Right atrium auricular region (tissue), 2 donors: ENCODE results near the gene EPYC. TPM values are rescaled to one million over a fixed set of nuclear protein-coding genes. Genes with fewer than 3 reads are reported as not detected.

Experiments used
- DNase-seq: peaks from one replicate; pipeline ENCODE4 v3.0.0-alpha.2; 2019; ENCODE audit warnings: low spot score
- H3K27ac ChIP-seq, 2 donors: fragments of 200-600 bp; sonication (generic); 1 replicate in 1 of 2; 2 replicates in 1 of 2; pipeline ENCODE4 v1.5.1; 2016 to 2019
- H3K27me3 ChIP-seq, 2 donors: fragments of 200-600 bp; sonication (generic); one replicate each; pipeline versions ENCODE4 v1.5.1 to v1.6.0; 2017 to 2019
- H3K36me3 ChIP-seq: fragments of 200-600 bp; sonication (generic); one replicate; pipeline ENCODE4 v1.5.1; 2016
- H3K4me1 ChIP-seq, 2 donors: fragments of 200-600 bp; sonication (generic); one replicate each; pipeline versions ENCODE4 v1.5.1 to v1.6.0; 2017 to 2019
- H3K4me3 ChIP-seq, 2 donors: fragments of 200-600 bp; sonication (generic); 1 replicate in 1 of 2; 2 replicates in 1 of 2; pipeline ENCODE4 v1.5.1; 2017 to 2019; ENCODE audit warnings: mild to moderate bottlenecking in 1 of 2, moderate library complexity in 1 of 2
- H3K9me3 ChIP-seq, 2 donors: fragments of 200-600 bp; sonication (generic); one replicate each; pipeline ENCODE4 v1.5.1; 2019
- CTCF ChIP-seq, 2 donors: fragments of 200-600 bp; sonication (generic); IDR thresholded peaks; one replicate each; pipeline ENCODE4 v1.5.1; 2019; ENCODE audit warnings: antibody characterized with exemption in 2 of 2
- total RNA-seq, 2 donors: library from RNA; depleted of rRNA; stranded (reverse); fragments of >200 nt; gene quantifications; one replicate each; pipeline ENCODE4 v1.1.0, GENCODE V29; 2016

EPYC gene
- total RNA-seq, 2 donors from 2014 or later, result not detected

GRCh38 chr12:90972226-90972625 lies 32.5 kb downstream of the EPYC start:
- no peak for DNase-seq
- no peak overlapping the region for H3K27ac ChIP-seq
- H3K4me1 ChIP-seq, result no peaks in the 10 kb centered on the region
- no peaks in the 10 kb centered on the region for H3K9me3 ChIP-seq
- H3K27me3 ChIP-seq, result no peaks in the 10 kb centered on the region
- no peak overlapping the region for H3K4me3 ChIP-seq
- H3K36me3 ChIP-seq, result no peaks in the 10 kb centered on the region
- no peak for TF ChIP-seq CTCF (IDR thresholded peaks at IDR 0.05)

GRCh38 chr12:90970911-90971310 lies 33.9 kb downstream of the EPYC start:
- DNase-seq, result no peak
- H3K27me3 ChIP-seq, result no peaks in the 10 kb centered on the region
- no peaks in the 10 kb centered on the region for H3K36me3 ChIP-seq
- no peak overlapping the region for H3K4me3 ChIP-seq
- no peak for TF ChIP-seq CTCF (IDR thresholded peaks at IDR 0.05)
- no peak overlapping the region for H3K27ac ChIP-seq
- H3K4me1 ChIP-seq, result no peaks in the 10 kb centered on the region
- no peaks in the 10 kb centered on the region for H3K9me3 ChIP-seq

- DNase-seq, result no peak
- H3K9me3 ChIP-seq, result no peaks in the 10 kb centered on the region
- TF ChIP-seq CTCF (IDR thresholded peaks at IDR 0.05), result no peak
- H3K27me3 ChIP-seq, result no peaks in the 10 kb centered on the region
- H3K36me3 ChIP-seq, result no peaks in the 10 kb centered on the region
- H3K27ac ChIP-seq, result no peak overlapping the region
- H3K4me1 ChIP-seq, result no peaks in the 10 kb centered on the region
- no peak overlapping the region for H3K4me3 ChIP-seq
Measured at GRCh38 chr12:90970471-90970870, 34.3 kb downstream of the EPYC start.

GRCh38 chr12:90969851-90970250 lies 34.9 kb downstream of the EPYC start:
- H3K4me1 ChIP-seq, result no peaks in the 10 kb centered on the region
- no peaks in the 10 kb centered on the region for H3K36me3 ChIP-seq
- H3K9me3 ChIP-seq, result no peaks in the 10 kb centered on the region
- no peak overlapping the region for H3K27ac ChIP-seq
- H3K27me3 ChIP-seq, result no peaks in the 10 kb centered on the region
- H3K4me3 ChIP-seq, result no peak overlapping the region
- no peak for DNase-seq
- TF ChIP-seq CTCF (IDR thresholded peaks at IDR 0.05), result no peak

GRCh38 chr12:90969346-90969745 lies 35.4 kb downstream of the EPYC start:
- no peaks in the 10 kb centered on the region for H3K4me1 ChIP-seq
- no peaks in the 10 kb centered on the region for H3K27me3 ChIP-seq
- no peak overlapping the region for H3K27ac ChIP-seq
- no peaks in the 10 kb centered on the region for H3K36me3 ChIP-seq
- H3K9me3 ChIP-seq, result no peaks in the 10 kb centered on the region
- TF ChIP-seq CTCF (IDR thresholded peaks at IDR 0.05), result no peak
- no peak overlapping the region for H3K4me3 ChIP-seq
- no peak for DNase-seq

- Histone ChIP-seq H3K4me3 (no peak overlapping the region), H3K9me3 (no peaks in the 10 kb centered on the region), H3K27me3 (no peaks in the 10 kb centered on the region), H3K27ac (no peak overlapping the region), H3K36me3 (no peaks in the 10 kb centered on the region), H3K4me1 (no peaks in the 10 kb centered on the region)
- no peak for DNase-seq
- TF ChIP-seq CTCF (IDR thresholded peaks at IDR 0.05), result no peak
Measured at GRCh38 chr12:90965204-90965603, 39.6 kb downstream of the EPYC start.
